Skin of body (tissue), 2 donors: Measurements from ENCODE around the gene PPARG. TPM values are rescaled to one million over a fixed set of nuclear protein-coding genes. Genes with fewer than 3 reads are reported as not detected.
"Not testable (repeated sequence)": the region's sequence is repeated elsewhere in the genome, so short reads cannot be mapped to it uniquely, and the experiment has no call there.

Experiments used
- DNase-seq: peaks from one replicate; lab custom pipeline; 2025; lab: John Stamatoyannopoulos, UW
- total RNA-seq: library from RNA; depleted of rRNA; stranded (reverse); fragments of >200 nt; gene quantifications from one replicate; pipeline ENCODE4 v1.2.3, GENCODE V29; 2014

Gene PPARG
- total RNA-seq, 1 donor from 2014 or later = 72.8 TPM

GRCh38 chr3:12440927-12441714, 152.3 kb downstream of the PPARG start:
- DNase-seq = peak; percentile 81

- no peak for DNase-seq
Observed at GRCh38 chr3:12442654-12443501, 154.0 kb downstream of the PPARG start.

GRCh38 chr3:12443781-12444522, 155.1 kb downstream of the PPARG start:
- DNase-seq = no peak

- DNase-seq = no peak
Observed at GRCh38 chr3:12444582-12445471, 156.0 kb downstream of the PPARG start.

GRCh38 chr3:12445523-12446240, 156.8 kb downstream of the PPARG start:
- no peak for DNase-seq

- DNase-seq = no peak
Observed at GRCh38 chr3:12446298-12446697, 157.4 kb downstream of the PPARG start.

GRCh38 chr3:12447075-12447474, 158.2 kb downstream of the PPARG start:
- no peak for DNase-seq

GRCh38 chr3:12448404-12449202, 159.7 kb downstream of the PPARG start:
- not testable (repeated sequence) for DNase-seq

GRCh38 chr3:12449889-12450682, 161.2 kb downstream of the PPARG start:
- no peak for DNase-seq

- DNase-seq = no peak
Observed at GRCh38 chr3:12451481-12451880, 162.6 kb downstream of the PPARG start.

GRCh38 chr3:12451960-12452359, 163.1 kb downstream of the PPARG start:
- no peak for DNase-seq

GRCh38 chr3:12452361-12453330, 163.8 kb downstream of the PPARG start:
- no peak for DNase-seq

- DNase-seq = no peak
Observed at GRCh38 chr3:12454076-12454815, 165.4 kb downstream of the PPARG start.

- no peak for DNase-seq
Observed at GRCh38 chr3:12454816-12455121, 165.9 kb downstream of the PPARG start.

GRCh38 chr3:12455740-12456139, 166.9 kb downstream of the PPARG start:
- no peak for DNase-seq

- no peak for DNase-seq
Observed at GRCh38 chr3:12456441-12456840, 167.6 kb downstream of the PPARG start.

- not testable (repeated sequence) for DNase-seq
Observed at GRCh38 chr3:12457380-12457779, 168.5 kb downstream of the PPARG start.
